ENCODE data around the gene FRY. TPM values are rescaled to one million over a fixed set of nuclear protein-coding genes. Genes with fewer than 3 reads are reported as not detected.

Gene FRY
- total and polyA plus RNA-seq, 2 donors from 2014 or later: 21.8 to 69.5 TPM

DNA sequence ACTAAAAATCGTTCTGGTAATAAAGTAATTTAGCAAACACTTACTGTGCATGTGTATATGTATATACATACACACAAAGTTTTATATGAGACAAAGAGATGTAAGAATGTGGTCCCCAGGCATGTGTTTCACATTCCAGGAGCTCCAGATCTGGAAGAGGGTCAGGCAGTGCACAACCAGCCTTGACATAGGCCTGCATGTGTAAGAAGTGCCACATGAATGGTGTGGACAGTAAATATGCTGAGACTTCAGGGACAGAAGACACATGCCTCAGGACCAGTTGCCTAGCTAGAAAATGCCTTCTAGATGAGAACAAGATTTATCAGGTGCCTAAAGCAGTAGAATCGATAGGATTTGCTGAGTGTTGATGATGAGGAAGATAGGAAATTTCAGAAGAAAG, 76.4 kb downstream of the FRY start:
- intact Hi-C loops (cut with DNase I): no loop called here

DNA sequence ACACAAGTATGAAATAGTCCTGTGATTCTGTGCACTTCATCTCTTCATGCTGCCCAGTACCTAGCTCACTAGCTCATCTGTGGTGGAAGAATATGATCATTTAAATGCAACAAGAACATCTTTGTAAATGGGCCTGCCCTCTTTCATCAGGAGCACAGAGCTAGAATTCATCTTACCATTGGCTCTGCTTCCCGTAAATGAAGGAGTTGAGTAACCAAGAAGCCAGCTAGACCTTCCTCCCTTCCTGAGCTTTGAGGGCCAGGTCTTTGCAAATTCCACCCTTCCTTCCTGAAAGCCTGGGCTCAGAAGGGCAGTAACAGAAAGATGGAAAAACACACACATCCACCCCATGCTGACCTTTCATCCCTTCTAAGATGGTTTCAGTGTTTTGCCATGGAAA, 82.0 kb downstream of the FRY start:
- no peak overlapping the region for H3K4me3 ChIP-seq (ENCODE audit: low read length in 3 of 3)
- TF ChIP-seq, protein P1, sequence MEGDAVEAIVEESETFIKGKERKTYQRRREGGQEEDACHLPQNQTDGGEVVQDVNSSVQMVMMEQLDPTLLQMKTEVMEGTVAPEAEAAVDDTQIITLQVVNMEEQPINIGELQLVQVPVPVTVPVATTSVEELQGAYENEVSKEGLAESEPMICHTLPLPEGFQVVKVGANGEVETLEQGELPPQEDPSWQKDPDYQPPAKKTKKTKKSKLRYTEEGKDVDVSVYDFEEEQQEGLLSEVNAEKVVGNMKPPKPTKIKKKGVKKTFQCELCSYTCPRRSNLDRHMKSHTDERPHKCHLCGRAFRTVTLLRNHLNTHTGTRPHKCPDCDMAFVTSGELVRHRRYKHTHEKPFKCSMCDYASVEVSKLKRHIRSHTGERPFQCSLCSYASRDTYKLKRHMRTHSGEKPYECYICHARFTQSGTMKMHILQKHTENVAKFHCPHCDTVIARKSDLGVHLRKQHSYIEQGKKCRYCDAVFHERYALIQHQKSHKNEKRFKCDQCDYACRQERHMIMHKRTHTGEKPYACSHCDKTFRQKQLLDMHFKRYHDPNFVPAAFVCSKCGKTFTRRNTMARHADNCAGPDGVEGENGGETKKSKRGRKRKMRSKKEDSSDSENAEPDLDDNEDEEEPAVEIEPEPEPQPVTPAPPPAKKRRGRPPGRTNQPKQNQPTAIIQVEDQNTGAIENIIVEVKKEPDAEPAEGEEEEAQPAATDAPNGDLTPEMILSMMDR (IDR thresholded peaks at IDR 0.05; ENCODE audit: borderline replicate concordance, extremely low read depth, insufficient read depth): no peak
- H3K4me1 ChIP-seq (ENCODE audit: control insufficient read depth in 2 of 3, insufficient read depth in 2 of 3, low read depth in 1 of 3, low read length in 3 of 3): no peaks in the 10 kb centered on the region
- FAIRE-seq (no peak), DNase-seq (no peak)
- H3K9ac ChIP-seq (ENCODE audit: low read length in 3 of 3): no peak overlapping the region
- H3K27ac ChIP-seq (ENCODE audit: low read depth in 2 of 2, low read length in 2 of 2): no peak overlapping the region
- intact Hi-C loops (cut with DNase I): no loop called here
- no peaks in the 10 kb centered on the region for H3K27me3 ChIP-seq (ENCODE audit: control insufficient read depth, insufficient read depth, low read length)
- no peaks in the 10 kb centered on the region for H3K9me3 ChIP-seq (ENCODE audit: control insufficient read depth in 2 of 3, insufficient read depth in 1 of 3, low read length in 3 of 3)
- H3K36me3 ChIP-seq (ENCODE audit: control insufficient read depth in 2 of 3, insufficient read depth in 3 of 3, low read length in 3 of 3): no peaks in the 10 kb centered on the region

More for the DNA sequence above, 76.4 kb downstream of the FRY start:
- peaks cover 0 to under 1% (median 0%) of the 10 kb centered on the region in 3 donors for H3K36me3 ChIP-seq (ENCODE audit: control insufficient read depth in 2 of 3, insufficient read depth in 3 of 3, low read length in 3 of 3)
- no peaks in the 10 kb centered on the region for H3K4me1 ChIP-seq (ENCODE audit: control insufficient read depth in 2 of 3, insufficient read depth in 2 of 3, low read depth in 1 of 3, low read length in 3 of 3)
- no peaks in the 10 kb centered on the region for H3K27me3 ChIP-seq (ENCODE audit: control insufficient read depth, insufficient read depth, low read length)
- H3K27ac ChIP-seq (ENCODE audit: low read depth in 2 of 2, low read length in 2 of 2): no peak overlapping the region
- FAIRE-seq (no peak), DNase-seq (no peak)
- no peaks in the 10 kb centered on the region for H3K9me3 ChIP-seq (ENCODE audit: control insufficient read depth in 2 of 3, insufficient read depth in 1 of 3, low read length in 3 of 3)
- no peak overlapping the region for H3K4me3 ChIP-seq (ENCODE audit: low read length in 3 of 3)
- no peak overlapping the region for H3K9ac ChIP-seq (ENCODE audit: low read length in 3 of 3)
- TF ChIP-seq, protein P1 (IDR thresholded peaks at IDR 0.05; ENCODE audit: borderline replicate concordance, extremely low read depth, insufficient read depth): no peak

DNA sequence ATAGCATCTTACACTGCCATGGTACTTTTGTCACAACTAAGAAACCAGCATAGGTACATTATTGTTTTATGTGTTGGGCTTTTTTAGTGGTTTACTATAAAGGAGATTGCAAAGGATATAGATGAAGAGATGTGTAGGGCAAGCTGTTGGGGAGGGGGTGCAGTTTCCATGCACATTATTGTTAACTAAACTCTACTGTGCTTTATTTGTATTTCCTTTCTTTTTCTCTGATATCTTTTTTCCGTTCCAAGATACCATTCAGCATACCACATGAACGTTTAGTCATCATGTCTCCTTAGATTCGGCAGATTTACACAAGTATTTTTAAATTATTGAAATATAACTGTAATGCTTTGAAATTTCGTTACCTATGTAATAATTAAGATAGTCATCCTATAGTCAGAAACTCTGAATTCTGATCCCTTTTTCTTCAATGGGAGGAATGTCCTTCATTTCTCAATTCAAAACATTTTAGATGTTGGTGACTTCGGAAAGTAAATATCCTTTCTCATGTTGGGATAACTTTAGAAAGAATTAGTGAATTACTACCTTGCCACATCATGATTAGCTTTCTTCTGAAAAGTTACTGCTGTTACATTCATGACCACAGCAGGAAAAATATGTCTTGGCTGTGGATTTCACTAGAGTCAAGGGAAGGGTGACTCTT, 82.8 kb downstream of the FRY start:
- Histone ChIP-seq H3K4me1 (ENCODE audit: control insufficient read depth in 2 of 3, insufficient read depth in 2 of 3, low read depth in 1 of 3, low read length in 3 of 3) (no peaks in the 10 kb centered on the region), H3K9ac (ENCODE audit: low read length in 3 of 3) (no peak overlapping the region), H3K9me3 (ENCODE audit: control insufficient read depth in 2 of 3, insufficient read depth in 1 of 3, low read length in 3 of 3) (no peaks in the 10 kb centered on the region), H3K27me3 (ENCODE audit: control insufficient read depth, insufficient read depth, low read length) (no peaks in the 10 kb centered on the region), H3K4me3 (ENCODE audit: low read length in 3 of 3) (no peak overlapping the region), H3K27ac (ENCODE audit: low read depth in 2 of 2, low read length in 2 of 2) (no peak overlapping the region), H3K36me3 (ENCODE audit: control insufficient read depth in 2 of 3, insufficient read depth in 3 of 3, low read length in 3 of 3) (no peaks in the 10 kb centered on the region)
- intact Hi-C loops (cut with DNase I): no loop called here
- TF ChIP-seq, protein P1 (IDR thresholded peaks at IDR 0.05; ENCODE audit: borderline replicate concordance, extremely low read depth, insufficient read depth): no peak
- DNase-seq (peak in 1 of 5 donors; percentile 39), FAIRE-seq (no peak)

DNA sequence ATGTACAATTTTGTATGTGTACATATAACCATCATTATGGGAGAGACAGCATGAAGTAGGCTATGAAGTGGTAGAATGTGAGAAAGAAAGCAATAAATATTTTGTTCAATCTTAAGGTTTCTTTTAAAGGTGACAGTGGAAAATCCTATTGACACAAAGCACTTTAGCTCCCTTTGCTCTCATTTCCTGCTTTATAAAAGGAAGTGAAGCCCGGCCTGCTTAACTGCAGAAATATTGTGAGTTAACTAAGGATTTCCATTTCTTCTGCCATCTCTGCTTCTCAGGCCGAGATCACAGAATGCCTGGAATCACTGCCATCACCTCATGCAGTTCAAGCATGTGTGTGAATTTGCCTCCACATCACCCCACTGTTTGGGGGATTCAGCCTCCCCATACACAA, 83.5 kb downstream of the FRY start:
- Histone ChIP-seq H3K27me3 (ENCODE audit: control insufficient read depth, insufficient read depth, low read length) (no peaks in the 10 kb centered on the region), H3K4me3 (ENCODE audit: low read length in 3 of 3) (no peak overlapping the region), H3K9ac (ENCODE audit: low read length in 3 of 3) (no peak overlapping the region), H3K27ac (ENCODE audit: low read depth in 2 of 2, low read length in 2 of 2) (no peak overlapping the region), H3K4me1 (ENCODE audit: control insufficient read depth in 2 of 3, insufficient read depth in 2 of 3, low read depth in 1 of 3, low read length in 3 of 3) (no peaks in the 10 kb centered on the region), H3K9me3 (ENCODE audit: control insufficient read depth in 2 of 3, insufficient read depth in 1 of 3, low read length in 3 of 3) (no peaks in the 10 kb centered on the region), H3K36me3 (ENCODE audit: control insufficient read depth in 2 of 3, insufficient read depth in 3 of 3, low read length in 3 of 3) (no peaks in the 10 kb centered on the region)
- FAIRE-seq (no peak), DNase-seq (peak in 1 of 5 donors; percentile 31)
- TF ChIP-seq, protein P1 (IDR thresholded peaks at IDR 0.05; ENCODE audit: borderline replicate concordance, extremely low read depth, insufficient read depth): no peak
- intact Hi-C loops (cut with DNase I): no loop called here

Measured in kidney (tissue), 14 donors.